ENCODE results near the gene VPS35.

DNA sequence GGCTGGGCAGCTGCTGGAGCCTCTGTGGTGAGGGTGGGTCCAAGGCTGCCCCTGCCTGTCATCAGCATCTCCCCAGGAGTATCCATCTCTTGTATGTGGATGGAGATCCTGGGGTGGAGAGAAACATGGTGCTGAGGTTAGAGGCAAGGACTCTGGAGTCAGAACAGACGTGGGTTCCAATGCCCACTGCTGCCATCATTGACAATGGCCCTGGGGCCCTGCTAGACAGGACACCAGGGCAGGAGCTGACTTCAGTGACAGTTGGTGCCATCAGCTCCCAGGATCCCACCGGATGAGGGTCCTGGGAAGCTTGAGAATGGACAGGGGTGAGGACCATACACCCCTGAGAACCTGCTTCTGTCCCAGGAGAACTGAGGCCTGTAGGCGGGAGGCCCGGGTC is 43.6 kb upstream of the VPS35 start:
- TF ChIP-seq, protein P1, sequence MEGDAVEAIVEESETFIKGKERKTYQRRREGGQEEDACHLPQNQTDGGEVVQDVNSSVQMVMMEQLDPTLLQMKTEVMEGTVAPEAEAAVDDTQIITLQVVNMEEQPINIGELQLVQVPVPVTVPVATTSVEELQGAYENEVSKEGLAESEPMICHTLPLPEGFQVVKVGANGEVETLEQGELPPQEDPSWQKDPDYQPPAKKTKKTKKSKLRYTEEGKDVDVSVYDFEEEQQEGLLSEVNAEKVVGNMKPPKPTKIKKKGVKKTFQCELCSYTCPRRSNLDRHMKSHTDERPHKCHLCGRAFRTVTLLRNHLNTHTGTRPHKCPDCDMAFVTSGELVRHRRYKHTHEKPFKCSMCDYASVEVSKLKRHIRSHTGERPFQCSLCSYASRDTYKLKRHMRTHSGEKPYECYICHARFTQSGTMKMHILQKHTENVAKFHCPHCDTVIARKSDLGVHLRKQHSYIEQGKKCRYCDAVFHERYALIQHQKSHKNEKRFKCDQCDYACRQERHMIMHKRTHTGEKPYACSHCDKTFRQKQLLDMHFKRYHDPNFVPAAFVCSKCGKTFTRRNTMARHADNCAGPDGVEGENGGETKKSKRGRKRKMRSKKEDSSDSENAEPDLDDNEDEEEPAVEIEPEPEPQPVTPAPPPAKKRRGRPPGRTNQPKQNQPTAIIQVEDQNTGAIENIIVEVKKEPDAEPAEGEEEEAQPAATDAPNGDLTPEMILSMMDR (IDR thresholded peaks at IDR 0.05), result no peak
- TF ChIP-seq POLR2AphosphoS5 (IDR thresholded peaks at IDR 0.05; ENCODE audit: low read depth, low read length) (no peak), SIN3A (IDR thresholded peaks at IDR 0.05; ENCODE audit: borderline replicate concordance, insufficient read depth, low read depth, low read length) (no peak), TCF7L2 (IDR thresholded peaks at IDR 0.05; ENCODE audit: low read depth, low read length) (no peak)
- TF ChIP-seq, protein P2, sequence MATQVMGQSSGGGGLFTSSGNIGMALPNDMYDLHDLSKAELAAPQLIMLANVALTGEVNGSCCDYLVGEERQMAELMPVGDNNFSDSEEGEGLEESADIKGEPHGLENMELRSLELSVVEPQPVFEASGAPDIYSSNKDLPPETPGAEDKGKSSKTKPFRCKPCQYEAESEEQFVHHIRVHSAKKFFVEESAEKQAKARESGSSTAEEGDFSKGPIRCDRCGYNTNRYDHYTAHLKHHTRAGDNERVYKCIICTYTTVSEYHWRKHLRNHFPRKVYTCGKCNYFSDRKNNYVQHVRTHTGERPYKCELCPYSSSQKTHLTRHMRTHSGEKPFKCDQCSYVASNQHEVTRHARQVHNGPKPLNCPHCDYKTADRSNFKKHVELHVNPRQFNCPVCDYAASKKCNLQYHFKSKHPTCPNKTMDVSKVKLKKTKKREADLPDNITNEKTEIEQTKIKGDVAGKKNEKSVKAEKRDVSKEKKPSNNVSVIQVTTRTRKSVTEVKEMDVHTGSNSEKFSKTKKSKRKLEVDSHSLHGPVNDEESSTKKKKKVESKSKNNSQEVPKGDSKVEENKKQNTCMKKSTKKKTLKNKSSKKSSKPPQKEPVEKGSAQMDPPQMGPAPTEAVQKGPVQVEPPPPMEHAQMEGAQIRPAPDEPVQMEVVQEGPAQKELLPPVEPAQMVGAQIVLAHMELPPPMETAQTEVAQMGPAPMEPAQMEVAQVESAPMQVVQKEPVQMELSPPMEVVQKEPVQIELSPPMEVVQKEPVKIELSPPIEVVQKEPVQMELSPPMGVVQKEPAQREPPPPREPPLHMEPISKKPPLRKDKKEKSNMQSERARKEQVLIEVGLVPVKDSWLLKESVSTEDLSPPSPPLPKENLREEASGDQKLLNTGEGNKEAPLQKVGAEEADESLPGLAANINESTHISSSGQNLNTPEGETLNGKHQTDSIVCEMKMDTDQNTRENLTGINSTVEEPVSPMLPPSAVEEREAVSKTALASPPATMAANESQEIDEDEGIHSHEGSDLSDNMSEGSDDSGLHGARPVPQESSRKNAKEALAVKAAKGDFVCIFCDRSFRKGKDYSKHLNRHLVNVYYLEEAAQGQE (IDR thresholded peaks at IDR 0.05; ENCODE audit: insufficient read depth in 1 of 2, low read depth in 2 of 2, low read length in 1 of 2), result no peak

Measured in Panc1 (cell line).